Body of pancreas (tissue), 4 donors: ENCODE results near the gene ZFY.

Source experiments
- CTCF ChIP-seq, 7 experiments: fragments of 450-650 bp in 4 of 7; fragments of 200-600 bp in 3 of 7; sonication (generic) in 3 of 7; IDR thresholded peaks; one replicate each; pipeline ENCODE4 v1.5.1; 2016 to 2019; ENCODE audit warnings: antibody characterized with exemption in 7 of 7
- POLR2A ChIP-seq, 3 donors: fragments of 450-650 bp; IDR thresholded peaks; one replicate each; pipeline ENCODE4 v1.6.1; 2016; ENCODE audit warnings: antibody characterized with exemption in 3 of 3, mild to moderate bottlenecking in 2 of 3

- TF ChIP-seq CTCF (IDR thresholded peaks at IDR 0.05) = no peak
- TF ChIP-seq POLR2A (IDR thresholded peaks at IDR 0.05) = no peak
Measured at GRCh38 chrY:2962061-2962460, 26.9 kb downstream of the ZFY start.
